Endothelial cell (in vitro differentiated cells): ENCODE results near the gene NEIL3. TPM values are rescaled to one million over a fixed set of nuclear protein-coding genes. Genes with fewer than 3 reads are reported as not detected.

Experiments used
- DNase-seq: peaks from one replicate; pipeline ENCODE4 v3.0.0; 2021; ENCODE audit warnings: low spot score
- H3K27ac Mint-ChIP-seq: one replicate; pipeline ENCODE4 v1.8.0; 2021; ENCODE audit warnings: mixed read lengths, inconsistent platforms; ENCODE audit not compliant: unreplicated experiment
- H3K27me3 Mint-ChIP-seq: one replicate; pipeline ENCODE4 v1.8.0; 2021; ENCODE audit warnings: mild to moderate bottlenecking, moderate library complexity, mixed read lengths, inconsistent platforms; ENCODE audit not compliant: unreplicated experiment
- H3K36me3 Mint-ChIP-seq: one replicate; pipeline ENCODE4 v1.8.0; 2021; ENCODE audit warnings: mild to moderate bottlenecking, low read depth, mixed read lengths, inconsistent platforms; ENCODE audit not compliant: unreplicated experiment
- H3K4me1 Mint-ChIP-seq: one replicate; pipeline ENCODE4 v1.8.0; 2021; ENCODE audit warnings: mild to moderate bottlenecking, mixed read lengths, inconsistent platforms; ENCODE audit not compliant: unreplicated experiment
- H3K4me3 Mint-ChIP-seq: one replicate; pipeline ENCODE4 v1.8.0; 2021; ENCODE audit warnings: mild to moderate bottlenecking, mixed read lengths, inconsistent platforms; ENCODE audit not compliant: unreplicated experiment
- H3K9me3 Mint-ChIP-seq: one replicate; pipeline ENCODE4 v1.8.0; 2021; ENCODE audit warnings: mixed read lengths, inconsistent platforms; ENCODE audit not compliant: unreplicated experiment
- total RNA-seq: library from RNA; stranded (reverse); fragmentation: NEBNext Ultra II Directional; extraction: Animal tissue kit (Norgen Biotek cat#: 25700); gene quantifications from one replicate; pipeline ENCODE4 v1.2.1, GENCODE V29; 2021; ENCODE audit not compliant: unreplicated experiment
- TF ChIP-seq, protein P1 (sequence below): fragments of 200-600 bp; sonication (generic); IDR thresholded peaks from one replicate; pipeline ENCODE4 v1.5.0; 2021; ENCODE audit warnings: antibody characterized with exemption; ENCODE audit not compliant: unreplicated experiment

NEIL3 gene
- total RNA-seq, 1 donor from 2014 or later = 1.7 TPM

GRCh38 chr4:177267911-177268310, 41.8 kb upstream of the NEIL3 start:
- no peaks in the 10 kb centered on the region for H3K4me1 Mint-ChIP-seq
- TF ChIP-seq, protein P1, sequence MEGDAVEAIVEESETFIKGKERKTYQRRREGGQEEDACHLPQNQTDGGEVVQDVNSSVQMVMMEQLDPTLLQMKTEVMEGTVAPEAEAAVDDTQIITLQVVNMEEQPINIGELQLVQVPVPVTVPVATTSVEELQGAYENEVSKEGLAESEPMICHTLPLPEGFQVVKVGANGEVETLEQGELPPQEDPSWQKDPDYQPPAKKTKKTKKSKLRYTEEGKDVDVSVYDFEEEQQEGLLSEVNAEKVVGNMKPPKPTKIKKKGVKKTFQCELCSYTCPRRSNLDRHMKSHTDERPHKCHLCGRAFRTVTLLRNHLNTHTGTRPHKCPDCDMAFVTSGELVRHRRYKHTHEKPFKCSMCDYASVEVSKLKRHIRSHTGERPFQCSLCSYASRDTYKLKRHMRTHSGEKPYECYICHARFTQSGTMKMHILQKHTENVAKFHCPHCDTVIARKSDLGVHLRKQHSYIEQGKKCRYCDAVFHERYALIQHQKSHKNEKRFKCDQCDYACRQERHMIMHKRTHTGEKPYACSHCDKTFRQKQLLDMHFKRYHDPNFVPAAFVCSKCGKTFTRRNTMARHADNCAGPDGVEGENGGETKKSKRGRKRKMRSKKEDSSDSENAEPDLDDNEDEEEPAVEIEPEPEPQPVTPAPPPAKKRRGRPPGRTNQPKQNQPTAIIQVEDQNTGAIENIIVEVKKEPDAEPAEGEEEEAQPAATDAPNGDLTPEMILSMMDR = no peak

GRCh38 chr4:177271091-177271490, 38.6 kb upstream of the NEIL3 start:
- no peaks in the 10 kb centered on the region for H3K4me1 Mint-ChIP-seq
- no peak for DNase-seq

More at GRCh38 chr4:177267911-177268310, 41.8 kb upstream of the NEIL3 start:
- Mint-ChIP-seq H3K27me3 (no peaks in the 10 kb centered on the region), H3K36me3 (no peaks in the 10 kb centered on the region), H3K27ac (no peak overlapping the region), H3K9me3 (no peaks in the 10 kb centered on the region), H3K4me3 (no peak overlapping the region)
- no peak for DNase-seq

GRCh38 chr4:177271915-177272766, 37.5 kb upstream of the NEIL3 start:
- TF ChIP-seq, protein P1 = no peak
- Mint-ChIP-seq H3K9me3 (no peaks in the 10 kb centered on the region), H3K36me3 (no peaks in the 10 kb centered on the region), H3K27me3 (no peaks in the 10 kb centered on the region), H3K4me1 (no peaks in the 10 kb centered on the region), H3K27ac (no peak overlapping the region), H3K4me3 (no peak overlapping the region)
- DNase-seq = no peak

More at GRCh38 chr4:177271091-177271490, 38.6 kb upstream of the NEIL3 start:
- Mint-ChIP-seq H3K36me3 (no peaks in the 10 kb centered on the region), H3K27me3 (no peaks in the 10 kb centered on the region), H3K9me3 (no peaks in the 10 kb centered on the region), H3K4me3 (no peak overlapping the region), H3K27ac (no peak overlapping the region)
- TF ChIP-seq, protein P1 = no peak

- H3K27ac Mint-ChIP-seq = no peak overlapping the region
- no peaks in the 10 kb centered on the region for H3K9me3 Mint-ChIP-seq
- TF ChIP-seq, protein P1 = no peak
- no peaks in the 10 kb centered on the region for H3K27me3 Mint-ChIP-seq
- DNase-seq = no peak
- H3K4me1 Mint-ChIP-seq = no peaks in the 10 kb centered on the region
- H3K36me3 Mint-ChIP-seq = no peaks in the 10 kb centered on the region
- H3K4me3 Mint-ChIP-seq = no peak overlapping the region
Measured at GRCh38 chr4:177275999-177276398, 33.7 kb upstream of the NEIL3 start.

DNA sequence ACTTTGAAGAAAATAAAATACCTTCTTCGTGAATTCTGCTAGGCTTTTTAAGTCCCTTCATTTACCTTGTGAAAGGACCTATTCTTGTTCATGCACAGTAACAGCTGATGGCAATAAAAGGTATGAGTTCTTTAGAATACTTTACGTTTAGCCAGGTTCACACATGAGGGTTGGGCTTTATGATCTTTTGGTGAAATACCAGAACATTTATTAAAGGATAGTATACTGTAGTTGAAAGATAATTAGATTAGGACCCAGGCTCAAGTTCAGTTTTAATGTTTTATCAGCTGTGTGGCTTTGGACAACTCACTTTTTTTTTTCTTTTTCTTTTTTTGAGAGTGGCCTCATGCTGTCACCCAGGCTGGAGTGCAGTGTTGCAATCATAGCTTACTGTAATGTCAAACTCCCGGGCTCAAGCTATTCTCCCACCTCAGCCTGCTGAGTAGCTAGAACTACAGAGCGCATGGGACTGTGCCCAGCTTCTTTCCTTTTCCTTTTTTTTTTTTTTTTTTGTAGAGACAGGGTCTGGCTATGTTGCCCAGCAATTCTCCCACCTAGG, 28.2 kb upstream of the NEIL3 start:
- no peak overlapping the region for H3K27ac Mint-ChIP-seq

More for the DNA sequence above, 28.2 kb upstream of the NEIL3 start:
- no peaks in the 10 kb centered on the region for H3K4me1 Mint-ChIP-seq
- no peak overlapping the region for H3K4me3 Mint-ChIP-seq
- H3K36me3 Mint-ChIP-seq = no peaks in the 10 kb centered on the region
- H3K27me3 Mint-ChIP-seq = no peaks in the 10 kb centered on the region
- no peaks in the 10 kb centered on the region for H3K9me3 Mint-ChIP-seq
- DNase-seq = no peak
- TF ChIP-seq, protein P1 = no peak
